GM18870 (cell line): ENCODE measurements around the gene AMOTL2.

Experiments used
- ATAC-seq: cut with Tn5 transposase; IDR thresholded peaks from one replicate; pipeline ENCODE4 v1.9.1; 2021; ENCODE audit warnings: moderate library complexity; ENCODE audit not compliant: unreplicated experiment

The AMOTL2 gene

GRCh38 chr3:134318166-134318565, 56.1 kb downstream of the AMOTL2 start:
- ATAC-seq, result no peak

GRCh38 chr3:134317106-134317947, 56.9 kb downstream of the AMOTL2 start:
- ATAC-seq, result no peak

GRCh38 chr3:134315286-134316106, 58.8 kb downstream of the AMOTL2 start:
- no peak for ATAC-seq

GRCh38 chr3:134314588-134315285, 59.5 kb downstream of the AMOTL2 start:
- no peak for ATAC-seq

- no peak for ATAC-seq
These were observed 60.2 kb downstream of the AMOTL2 start for GRCh38 chr3:134313847-134314587.

- ATAC-seq, result no peak
These were observed 61.1 kb downstream of the AMOTL2 start for GRCh38 chr3:134312873-134313846.

GRCh38 chr3:134312072-134312872, 62.0 kb downstream of the AMOTL2 start:
- no peak for ATAC-seq

- ATAC-seq, result no peak
These were observed 62.6 kb downstream of the AMOTL2 start for GRCh38 chr3:134311693-134312071.

GRCh38 chr3:134311265-134311664, 63.0 kb downstream of the AMOTL2 start:
- ATAC-seq, result no peak

GRCh38 chr3:134309987-134310700, 64.1 kb downstream of the AMOTL2 start:
- ATAC-seq, result no peak

- no peak for ATAC-seq
These were observed 65.8 kb downstream of the AMOTL2 start for GRCh38 chr3:134308350-134308891.

- ATAC-seq, result no peak
These were observed 66.8 kb downstream of the AMOTL2 start for GRCh38 chr3:134307425-134307824.

GRCh38 chr3:134306320-134306719, 67.9 kb downstream of the AMOTL2 start:
- ATAC-seq, result no peak
